Measurements from ENCODE around the gene ZFP36L2. TPM values are rescaled to one million over a fixed set of nuclear protein-coding genes. Genes with fewer than 3 reads are reported as not detected.
A peak's percentile ranks its signal among the peaks of the same experiment; 100 is the strongest.

ZFP36L2 gene
- total RNA-seq, 2 donors from 2014 or later: 77.1 to 114 TPM

DNA sequence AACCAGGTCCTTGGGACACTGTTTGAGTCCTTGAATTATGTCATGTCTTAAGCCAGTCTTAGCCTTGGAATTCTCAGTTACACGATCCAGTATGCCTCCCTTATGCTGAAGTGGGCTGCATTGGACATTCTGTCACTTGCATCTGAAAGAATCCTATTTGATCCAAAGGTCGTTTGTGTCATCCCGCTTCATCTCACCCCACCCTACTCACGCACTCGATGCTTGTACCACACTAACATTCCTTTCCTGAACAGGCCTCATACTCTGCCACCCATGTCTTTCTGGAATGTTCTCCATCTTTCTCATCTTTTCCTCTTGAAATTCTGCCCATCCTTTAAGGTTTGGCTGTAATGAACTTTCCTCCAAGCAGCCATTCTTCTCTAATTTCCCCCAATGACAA, 27.9 kb upstream of the ZFP36L2 start:
- WGBS, 2 experiments (ENCODE audit: insufficient coverage in 1 of 2, insufficient read length in 1 of 2): 90 to 92% methylated on average over 5 of the region's 5 CpGs
- Histone ChIP-seq H3K27me3 (ENCODE audit: control insufficient read depth, insufficient read depth, low read length, poor library complexity, severe bottlenecking) (no peaks in the 10 kb centered on the region), H3K36me3 (ENCODE audit: control insufficient read depth, insufficient read depth, low read length) (no peaks in the 10 kb centered on the region), H3K27ac (ENCODE audit: low read depth, low read length) (no peak overlapping the region), H3K9ac (ENCODE audit: extremely low read depth, low read length, poor library complexity, severe bottlenecking) (no peak overlapping the region), H3K4me1 (ENCODE audit: control insufficient read depth, insufficient read depth, low read length) (peaks cover 5% of the 10 kb centered on the region), H3K9me3 (ENCODE audit: control insufficient read depth, low read length) (no peaks in the 10 kb centered on the region), H3K4me3 (ENCODE audit: low read length) (no peak overlapping the region)
- Mint-ChIP-seq H3K4me3 (no peak overlapping the region), H3K9me3 (no peaks in the 10 kb centered on the region), H3K27me3 (ENCODE audit: insufficient read depth) (no peaks in the 10 kb centered on the region), H3K27ac (no peak overlapping the region), H3K36me3 (ENCODE audit: low read depth) (peaks cover 3% of the 10 kb centered on the region), H3K4me1 (peaks cover 10% of the 10 kb centered on the region)
- no peak for TF ChIP-seq CTCF (conservative IDR thresholded peaks at IDR 0.05)
- DNase-seq: no peak

DNA sequence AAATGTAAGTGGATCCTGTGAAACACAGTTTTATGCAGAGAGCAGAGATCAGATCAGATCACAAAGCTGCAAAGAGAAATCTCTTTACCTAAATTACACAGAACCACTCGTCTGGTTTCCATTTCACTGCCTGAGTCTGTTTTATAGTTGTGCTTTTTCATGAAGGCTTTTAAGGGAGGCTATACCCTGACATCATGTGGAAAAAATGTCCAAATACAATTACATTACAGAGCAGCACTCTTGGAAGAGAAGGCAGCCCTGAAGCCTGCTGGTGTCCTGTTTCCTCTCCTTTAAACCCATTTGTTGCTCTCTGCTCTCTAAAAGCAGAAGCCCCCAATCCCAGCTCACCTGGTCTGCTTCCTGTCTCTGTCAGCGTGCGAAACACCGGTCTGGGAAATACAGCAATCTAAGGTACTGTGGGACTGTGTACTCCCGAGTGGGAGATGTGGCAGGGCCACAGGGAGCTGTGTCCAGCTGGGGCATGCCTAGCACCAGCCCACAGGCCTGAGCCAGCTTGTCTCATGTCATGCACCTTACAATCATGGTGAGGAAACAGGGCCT, 24.8 kb upstream of the ZFP36L2 start:
- no peaks in the 10 kb centered on the region for H3K9me3 Mint-ChIP-seq
- 80 to 90% methylated on average over 1 to 5 of the region's 5 CpGs for WGBS, 2 experiments (ENCODE audit: insufficient coverage in 1 of 2, insufficient read length in 1 of 2)
- H3K9ac ChIP-seq (ENCODE audit: extremely low read depth, low read length, poor library complexity, severe bottlenecking): no peak overlapping the region
- DNase-seq: no peak
- H3K36me3 Mint-ChIP-seq (ENCODE audit: low read depth): peaks cover 5% of the 10 kb centered on the region
- H3K4me3 Mint-ChIP-seq: no peak overlapping the region
- H3K4me1 ChIP-seq (ENCODE audit: control insufficient read depth, insufficient read depth, low read length): peaks cover 5% of the 10 kb centered on the region
- H3K27me3 Mint-ChIP-seq (ENCODE audit: insufficient read depth): no peaks in the 10 kb centered on the region
- peak overlapping the region; percentile 68 for H3K27ac ChIP-seq (ENCODE audit: low read depth, low read length)
- no peak for TF ChIP-seq CTCF (conservative IDR thresholded peaks at IDR 0.05)
- no peaks in the 10 kb centered on the region for H3K27me3 ChIP-seq (ENCODE audit: control insufficient read depth, insufficient read depth, low read length, poor library complexity, severe bottlenecking)
- no peaks in the 10 kb centered on the region for H3K9me3 ChIP-seq (ENCODE audit: control insufficient read depth, low read length)
- H3K4me1 Mint-ChIP-seq: peaks cover 17% of the 10 kb centered on the region
- H3K27ac Mint-ChIP-seq: peak overlapping the region; percentile 32
- H3K36me3 ChIP-seq (ENCODE audit: control insufficient read depth, insufficient read depth, low read length): no peaks in the 10 kb centered on the region
- no peak overlapping the region for H3K4me3 ChIP-seq (ENCODE audit: low read length)

DNA sequence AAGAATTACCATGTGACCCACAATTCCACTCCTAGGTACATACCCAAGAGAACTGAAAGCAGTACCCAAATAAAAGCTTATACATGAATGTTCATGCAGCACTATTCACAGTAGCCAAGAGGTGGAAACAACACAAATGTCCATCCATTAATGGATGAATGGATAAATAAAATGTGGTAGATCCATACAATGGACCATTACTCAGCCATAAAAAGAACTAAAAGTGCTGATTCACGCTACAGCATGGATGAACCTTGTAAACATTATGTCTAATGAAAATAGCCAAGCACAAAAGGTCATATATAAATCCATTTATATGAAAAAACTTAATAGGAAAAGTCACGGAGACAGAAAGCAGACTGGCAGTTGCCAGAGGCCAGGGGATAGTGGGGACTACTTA, 23.6 kb upstream of the ZFP36L2 start:
- Histone ChIP-seq H3K4me3 (ENCODE audit: low read length) (no peak overlapping the region), H3K9me3 (ENCODE audit: control insufficient read depth, low read length) (no peaks in the 10 kb centered on the region), H3K9ac (ENCODE audit: extremely low read depth, low read length, poor library complexity, severe bottlenecking) (no peak overlapping the region), H3K36me3 (ENCODE audit: control insufficient read depth, insufficient read depth, low read length) (no peaks in the 10 kb centered on the region), H3K4me1 (ENCODE audit: control insufficient read depth, insufficient read depth, low read length) (no peaks in the 10 kb centered on the region), H3K27ac (ENCODE audit: low read depth, low read length) (no peak overlapping the region), H3K27me3 (ENCODE audit: control insufficient read depth, insufficient read depth, low read length, poor library complexity, severe bottlenecking) (no peaks in the 10 kb centered on the region)
- Mint-ChIP-seq H3K36me3 (ENCODE audit: low read depth) (peaks cover 5% of the 10 kb centered on the region), H3K4me3 (no peak overlapping the region), H3K4me1 (peaks cover 7% of the 10 kb centered on the region), H3K27me3 (ENCODE audit: insufficient read depth) (no peaks in the 10 kb centered on the region), H3K27ac (no peak overlapping the region), H3K9me3 (no peaks in the 10 kb centered on the region)
- DNase-seq: no peak
- no peak for TF ChIP-seq CTCF (conservative IDR thresholded peaks at IDR 0.05)
- WGBS, 2 experiments (ENCODE audit: insufficient coverage in 1 of 2, insufficient read length in 1 of 2): 80 to 94% methylated on average over 1 to 2 of the region's 2 CpGs
